GM21515 (cell line): ENCODE measurements around the gene LCMT2.

Source experiments
- ATAC-seq: cut with Tn5 transposase; IDR thresholded peaks from one replicate; pipeline ENCODE4 v1.9.1; 2021; ENCODE audit not compliant: unreplicated experiment

Gene LCMT2, protein sequence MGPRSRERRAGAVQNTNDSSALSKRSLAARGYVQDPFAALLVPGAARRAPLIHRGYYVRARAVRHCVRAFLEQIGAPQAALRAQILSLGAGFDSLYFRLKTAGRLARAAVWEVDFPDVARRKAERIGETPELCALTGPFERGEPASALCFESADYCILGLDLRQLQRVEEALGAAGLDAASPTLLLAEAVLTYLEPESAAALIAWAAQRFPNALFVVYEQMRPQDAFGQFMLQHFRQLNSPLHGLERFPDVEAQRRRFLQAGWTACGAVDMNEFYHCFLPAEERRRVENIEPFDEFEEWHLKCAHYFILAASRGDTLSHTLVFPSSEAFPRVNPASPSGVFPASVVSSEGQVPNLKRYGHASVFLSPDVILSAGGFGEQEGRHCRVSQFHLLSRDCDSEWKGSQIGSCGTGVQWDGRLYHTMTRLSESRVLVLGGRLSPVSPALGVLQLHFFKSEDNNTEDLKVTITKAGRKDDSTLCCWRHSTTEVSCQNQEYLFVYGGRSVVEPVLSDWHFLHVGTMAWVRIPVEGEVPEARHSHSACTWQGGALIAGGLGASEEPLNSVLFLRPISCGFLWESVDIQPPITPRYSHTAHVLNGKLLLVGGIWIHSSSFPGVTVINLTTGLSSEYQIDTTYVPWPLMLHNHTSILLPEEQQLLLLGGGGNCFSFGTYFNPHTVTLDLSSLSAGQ

DNA sequence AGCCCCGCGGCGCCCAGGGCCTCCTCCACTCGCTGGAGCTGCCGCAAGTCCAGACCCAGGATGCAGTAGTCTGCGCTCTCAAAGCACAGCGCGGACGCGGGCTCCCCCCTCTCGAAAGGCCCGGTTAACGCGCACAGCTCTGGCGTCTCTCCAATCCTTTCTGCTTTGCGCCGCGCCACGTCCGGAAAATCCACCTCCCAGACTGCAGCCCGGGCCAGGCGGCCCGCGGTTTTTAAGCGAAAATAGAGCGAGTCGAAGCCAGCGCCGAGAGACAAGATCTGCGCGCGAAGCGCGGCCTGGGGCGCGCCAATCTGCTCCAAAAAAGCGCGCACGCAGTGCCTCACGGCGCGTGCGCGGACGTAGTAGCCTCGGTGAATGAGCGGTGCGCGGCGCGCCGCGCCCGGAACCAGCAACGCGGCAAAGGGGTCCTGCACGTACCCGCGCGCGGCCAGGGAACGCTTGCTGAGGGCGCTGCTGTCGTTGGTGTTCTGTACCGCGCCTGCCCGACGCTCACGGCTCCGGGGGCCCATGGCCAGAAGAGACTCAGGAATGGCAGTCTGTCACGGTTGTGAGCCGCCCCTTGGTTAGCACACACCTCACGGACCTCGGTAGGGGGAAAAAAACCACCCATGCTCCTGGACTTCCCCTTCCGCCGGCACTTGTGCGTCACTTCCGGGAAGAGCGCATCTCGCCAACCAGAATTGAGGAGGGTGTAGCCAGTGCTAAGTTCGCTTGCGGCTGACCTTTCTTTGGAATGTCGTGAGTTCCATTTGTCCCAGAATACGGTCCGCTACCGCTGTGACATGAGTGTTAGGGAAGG lies at the start of gene LCMT2:
Gene LCMT2, minus strand, starts transcription at position 614 of the 820 bp plus-strand sequence. Its CDS starts 84 bp downstream, at position 530.
- ATAC-seq = peak; percentile 76

DNA sequence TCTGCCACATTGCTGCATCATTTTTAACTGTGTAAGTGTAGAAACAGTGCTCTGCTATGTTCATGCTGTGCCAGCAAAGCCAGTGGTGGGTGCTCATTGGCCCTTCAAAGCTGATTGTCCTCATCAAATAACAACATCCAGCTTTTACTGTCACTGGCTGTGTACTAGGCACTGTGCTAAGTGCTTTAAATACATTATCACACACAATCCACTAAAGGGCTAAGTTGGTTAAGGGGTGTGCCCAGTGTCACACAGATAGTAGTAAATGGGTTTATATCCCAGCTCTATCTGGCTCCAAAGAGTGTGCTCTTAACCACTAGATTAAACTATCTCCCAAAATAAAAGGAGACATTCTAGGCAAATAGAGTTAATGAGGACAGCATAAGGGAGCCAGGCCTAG lies 48.2 kb upstream of the LCMT2 start:
- no peak for ATAC-seq

DNA sequence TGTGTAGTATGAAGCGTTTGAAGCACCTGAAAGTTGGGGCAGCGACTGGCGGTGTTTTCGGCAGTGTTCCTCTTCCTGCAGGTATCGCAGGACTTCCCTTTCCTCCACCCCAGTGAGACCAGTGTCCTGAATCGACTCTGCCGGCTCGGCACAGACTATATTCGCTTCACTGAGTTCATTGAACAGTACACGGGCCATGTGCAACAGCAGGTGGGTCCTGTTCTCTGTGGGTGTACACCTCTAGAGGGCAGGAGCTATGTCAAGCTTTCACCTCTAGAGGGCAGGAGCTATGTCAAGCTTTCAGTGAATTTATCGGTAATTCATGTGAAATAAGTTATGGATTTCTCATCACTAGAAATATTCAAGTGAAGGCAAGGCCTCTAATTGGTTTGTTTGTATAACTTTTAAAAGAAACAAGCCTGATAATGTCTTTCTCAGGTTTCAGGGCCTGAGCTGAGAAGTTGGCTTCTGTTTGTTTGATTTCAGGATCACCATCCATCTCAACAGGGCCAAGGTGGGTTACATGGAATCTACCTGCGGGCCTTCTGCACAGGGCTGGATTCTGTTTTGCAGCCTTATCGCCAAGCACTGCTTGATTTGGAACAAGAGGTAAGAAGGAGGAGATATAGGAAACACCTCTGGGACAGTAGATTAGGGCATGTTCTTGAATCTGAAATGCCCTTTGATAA lies 45.8 kb upstream of the LCMT2 start:
- ATAC-seq = no peak

DNA sequence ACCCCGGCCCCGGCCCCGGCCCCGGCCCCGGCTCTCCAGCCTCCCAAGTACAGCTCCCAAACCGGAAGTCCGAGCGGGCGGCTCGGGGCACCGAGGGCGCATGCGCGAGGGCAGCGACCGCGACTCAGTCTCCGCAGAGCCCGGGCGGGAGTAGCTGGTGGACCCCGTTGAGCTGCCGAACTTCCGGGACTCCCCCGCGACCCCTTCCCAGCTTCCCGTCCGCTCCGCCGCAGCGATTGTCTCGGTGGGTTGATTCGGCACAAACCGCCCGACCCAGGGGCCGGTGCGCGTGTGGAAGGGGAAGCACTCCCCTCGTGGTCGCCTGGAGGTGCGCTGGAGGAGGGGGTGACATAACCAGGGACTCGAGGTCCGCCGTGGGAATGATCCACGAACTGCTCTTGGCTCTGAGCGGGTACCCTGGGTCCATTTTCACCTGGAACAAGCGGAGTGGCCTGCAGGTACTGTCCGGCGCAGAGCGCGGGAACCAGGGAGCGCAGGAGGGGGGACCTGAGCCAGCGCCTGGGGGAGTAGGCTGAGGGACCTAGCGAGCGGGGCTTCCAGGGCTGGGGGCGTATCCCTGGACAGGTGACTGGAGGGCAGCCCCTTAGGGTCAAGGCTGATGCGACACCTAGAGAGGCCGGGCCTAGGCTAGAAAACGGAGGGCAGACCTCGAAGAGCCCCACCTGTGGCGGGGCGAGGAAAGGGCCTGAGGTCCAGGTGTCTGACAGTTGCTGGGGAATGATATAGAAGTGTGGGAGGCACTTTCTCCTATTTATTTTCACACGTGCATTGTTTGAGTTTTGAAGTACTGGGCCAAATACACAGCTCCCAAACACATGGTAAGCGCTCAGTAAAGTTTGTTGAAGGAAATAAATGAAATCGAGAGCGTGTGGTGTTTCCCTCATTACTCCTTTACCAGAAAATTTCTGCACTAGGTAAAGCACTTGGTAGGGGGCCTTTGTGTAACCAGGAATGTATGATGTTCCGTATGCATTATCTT lies 40.9 kb upstream of the LCMT2 start, which contains the start of the genes TUBGCP4 and ZSCAN29:
Gene TUBGCP4, plus strand, starts transcription at position 127 of the 1,000 bp plus-strand sequence. Its CDS starts 254 bp downstream, at position 381.
Gene ZSCAN29, minus strand, starts transcription at position 69 of the 1,000 bp plus-strand sequence. CDS start 1,130 bp downstream, outside the sequence.
- ATAC-seq = peak; percentile 83

DNA sequence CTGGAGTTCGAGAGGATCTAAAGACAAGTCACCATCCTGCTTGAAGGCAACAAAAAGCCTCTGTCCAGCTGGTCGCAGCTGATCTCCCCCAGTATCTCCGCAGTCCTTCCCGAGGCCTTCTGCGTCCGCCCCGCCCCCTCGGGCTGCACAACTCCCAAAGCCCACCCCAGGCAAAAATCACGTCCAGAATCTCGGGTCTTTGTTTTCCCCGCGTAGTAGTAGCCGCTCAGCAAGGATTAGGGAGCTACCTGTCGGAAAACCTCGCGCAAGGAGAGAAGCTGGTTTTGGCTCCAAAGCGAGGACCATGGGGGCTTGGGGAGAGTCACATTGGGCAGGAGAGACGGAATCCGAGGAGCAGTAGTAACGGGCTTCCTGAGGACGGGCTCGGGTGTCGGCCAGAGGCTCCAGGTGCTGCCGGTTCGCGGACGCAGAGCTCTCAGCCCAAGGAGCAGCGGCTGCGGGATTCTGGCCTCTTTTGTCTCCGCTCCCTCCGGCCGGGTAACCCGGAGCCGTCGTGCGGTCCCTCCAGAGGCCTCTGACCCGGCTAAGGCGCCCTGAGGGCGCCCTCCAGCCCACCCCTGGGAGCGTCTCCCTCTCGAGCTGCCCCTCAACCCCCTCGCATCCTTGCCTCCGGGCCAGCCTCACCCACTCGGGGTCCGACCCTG lies 40.1 kb upstream of the LCMT2 start:
- peak; percentile 34 for ATAC-seq

DNA sequence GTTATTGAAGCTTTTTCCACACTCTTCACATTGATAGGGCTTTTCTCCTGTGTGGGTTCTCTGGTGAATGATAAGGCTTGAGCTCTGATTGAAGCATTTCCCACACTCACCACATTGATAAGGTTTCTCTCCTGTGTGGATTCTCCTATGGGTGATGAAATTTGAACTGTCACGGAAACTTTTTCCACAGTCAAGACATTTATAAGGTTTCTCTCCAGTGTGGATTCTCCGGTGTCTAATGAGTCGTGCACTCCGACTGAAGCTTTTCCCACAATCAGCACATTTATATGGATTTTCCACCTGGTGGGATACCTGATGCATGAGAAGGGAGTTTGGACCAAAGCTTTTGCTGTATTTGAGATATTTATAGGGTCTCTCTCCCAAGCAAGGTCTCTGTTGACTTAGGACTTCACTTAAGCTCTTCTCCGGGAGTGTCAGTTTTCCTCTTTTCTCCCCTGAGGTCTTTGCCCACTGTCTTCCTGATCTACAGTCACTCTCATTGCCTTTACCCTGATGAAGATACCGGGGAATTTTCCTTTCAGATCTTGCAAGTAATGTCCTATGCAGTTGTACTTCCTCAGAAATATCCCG lies 31.0 kb upstream of the LCMT2 start:
- ATAC-seq = no peak

DNA sequence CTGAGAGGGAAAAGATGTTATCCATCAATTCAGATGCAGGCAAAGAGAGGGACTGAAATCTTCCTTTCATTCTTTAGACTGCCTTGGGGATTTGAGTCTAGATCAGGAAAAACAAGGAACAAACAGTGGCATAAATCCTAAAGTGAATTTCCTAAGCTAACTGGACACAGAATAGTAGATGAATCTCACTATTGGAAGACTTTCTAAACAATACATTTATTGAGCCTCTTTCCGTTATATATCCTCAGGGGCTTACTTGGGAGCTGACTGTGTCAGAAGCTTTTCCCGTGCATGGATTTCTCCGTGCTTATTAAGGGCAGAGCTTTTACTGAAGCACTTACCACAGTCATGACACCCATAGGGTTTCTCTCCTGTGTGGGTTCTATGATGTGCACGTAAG lies 30.4 kb upstream of the LCMT2 start:
- no peak for ATAC-seq

DNA sequence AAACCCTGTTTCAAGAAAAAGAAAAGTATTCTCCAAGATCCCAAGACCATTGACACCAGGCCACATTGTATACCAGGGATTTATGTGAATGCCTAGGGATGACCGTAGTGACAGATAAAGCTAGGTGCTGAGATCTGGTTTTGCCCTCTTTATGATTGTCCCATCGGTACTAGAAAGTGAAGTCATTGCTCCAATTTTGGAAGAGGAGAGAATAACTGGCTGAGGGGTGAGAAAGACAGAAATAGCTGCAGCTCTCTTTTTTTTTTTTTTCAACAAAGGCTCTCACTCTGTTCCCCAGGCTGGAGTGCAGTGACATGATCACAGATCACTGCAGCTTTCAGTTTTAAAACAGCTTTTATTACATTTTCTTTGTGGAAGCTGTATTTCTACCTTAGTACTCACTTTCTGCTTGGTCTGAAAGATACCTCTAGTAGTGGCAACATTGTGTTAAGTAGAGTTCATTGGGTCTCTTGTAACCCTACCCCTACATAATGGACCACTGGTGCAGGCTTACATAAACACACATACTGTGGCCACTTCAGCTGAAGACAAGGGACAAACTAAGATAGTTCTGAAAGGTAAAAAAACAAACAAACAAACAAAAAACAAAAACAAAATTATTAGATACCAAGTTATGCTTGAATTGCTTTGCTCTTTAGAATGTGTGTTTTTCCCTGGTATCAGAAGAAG lies 22.5 kb upstream of the LCMT2 start:
- no peak for ATAC-seq

DNA sequence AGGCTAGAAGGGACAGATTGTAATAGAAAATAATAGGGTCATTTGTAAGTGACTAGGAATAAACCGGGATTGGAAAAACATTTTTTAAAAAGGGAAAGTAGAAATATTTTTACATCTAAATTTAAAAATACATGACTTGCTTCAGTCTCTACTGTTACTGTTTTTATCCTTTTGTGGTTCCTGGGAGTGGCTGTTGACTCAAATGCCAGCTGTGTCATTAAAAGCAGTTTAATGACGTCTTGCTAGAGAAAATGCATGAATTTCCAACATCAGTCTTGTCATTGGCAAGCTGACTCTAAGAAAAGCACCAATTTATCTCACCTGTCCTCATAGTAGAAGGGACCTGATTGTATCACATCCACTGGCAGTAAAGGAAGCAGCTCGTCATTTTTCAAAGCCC lies 16.7 kb upstream of the LCMT2 start:
- no peak for ATAC-seq

DNA sequence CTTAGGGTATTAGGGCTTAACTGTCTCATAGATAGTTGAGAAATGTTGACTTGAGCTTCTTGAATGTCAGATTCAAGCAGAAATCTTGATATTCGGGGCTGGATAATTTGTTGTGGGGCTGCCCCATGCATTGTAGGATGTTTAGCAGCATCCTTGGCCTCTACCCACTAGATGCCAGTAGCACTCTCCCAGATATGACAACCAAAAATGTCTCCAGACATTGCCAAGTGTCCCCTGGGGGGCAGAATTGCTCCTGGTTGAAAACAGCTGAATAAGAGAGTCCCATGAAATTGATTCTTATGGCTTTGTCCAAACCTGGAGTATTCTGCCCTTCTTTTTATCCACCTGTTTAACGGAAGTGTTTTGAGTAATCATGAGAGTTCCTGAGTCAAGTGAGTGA lies 15.9 kb upstream of the LCMT2 start:
- no peak for ATAC-seq

DNA sequence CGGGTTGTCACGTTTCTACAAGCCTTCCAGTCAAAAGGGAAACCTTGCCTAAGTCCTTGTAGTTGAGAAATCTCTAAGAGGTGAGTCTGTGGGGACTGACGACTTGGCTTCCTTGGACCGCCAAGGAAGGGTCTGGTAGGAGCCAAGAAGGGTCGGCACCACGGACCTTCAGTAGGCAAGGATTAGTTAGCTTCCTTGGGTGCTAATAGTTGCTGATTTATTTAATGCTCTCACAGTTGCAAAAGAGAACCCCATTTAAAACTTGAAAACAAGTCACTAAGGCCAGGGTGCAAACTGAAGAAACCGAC lies 361 bp upstream of the LCMT2 start:
- peak; percentile 31 for ATAC-seq

DNA sequence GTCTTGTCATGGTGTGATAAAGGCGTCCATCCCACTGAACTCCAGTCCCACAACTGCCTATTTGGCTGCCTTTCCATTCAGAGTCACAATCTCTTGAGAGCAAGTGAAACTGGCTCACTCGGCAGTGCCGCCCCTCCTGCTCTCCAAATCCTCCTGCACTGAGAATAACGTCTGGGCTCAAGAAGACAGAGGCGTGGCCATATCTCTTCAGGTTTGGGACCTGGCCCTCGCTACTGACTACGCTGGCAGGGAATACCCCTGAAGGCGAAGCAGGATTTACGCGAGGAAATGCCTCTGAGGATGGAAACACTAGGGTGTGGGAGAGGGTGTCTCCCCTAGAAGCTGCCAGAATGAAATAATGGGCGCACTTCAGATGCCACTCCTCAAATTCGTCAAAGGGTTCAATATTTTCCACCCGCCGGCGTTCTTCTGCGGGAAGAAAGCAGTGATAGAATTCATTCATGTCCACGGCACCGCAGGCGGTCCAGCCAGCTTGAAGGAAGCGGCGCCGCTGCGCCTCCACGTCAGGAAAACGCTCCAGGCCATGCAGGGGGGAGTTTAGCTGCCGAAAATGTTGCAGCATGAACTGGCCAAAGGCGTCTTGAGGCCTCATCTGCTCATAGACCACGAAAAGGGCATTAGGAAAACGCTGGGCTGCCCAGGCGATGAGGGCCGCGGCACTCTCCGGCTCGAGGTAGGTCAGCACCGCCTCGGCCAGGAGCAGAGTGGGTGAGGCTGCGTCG lies 985 bp downstream of the LCMT2 start:
- ATAC-seq = no peak

DNA sequence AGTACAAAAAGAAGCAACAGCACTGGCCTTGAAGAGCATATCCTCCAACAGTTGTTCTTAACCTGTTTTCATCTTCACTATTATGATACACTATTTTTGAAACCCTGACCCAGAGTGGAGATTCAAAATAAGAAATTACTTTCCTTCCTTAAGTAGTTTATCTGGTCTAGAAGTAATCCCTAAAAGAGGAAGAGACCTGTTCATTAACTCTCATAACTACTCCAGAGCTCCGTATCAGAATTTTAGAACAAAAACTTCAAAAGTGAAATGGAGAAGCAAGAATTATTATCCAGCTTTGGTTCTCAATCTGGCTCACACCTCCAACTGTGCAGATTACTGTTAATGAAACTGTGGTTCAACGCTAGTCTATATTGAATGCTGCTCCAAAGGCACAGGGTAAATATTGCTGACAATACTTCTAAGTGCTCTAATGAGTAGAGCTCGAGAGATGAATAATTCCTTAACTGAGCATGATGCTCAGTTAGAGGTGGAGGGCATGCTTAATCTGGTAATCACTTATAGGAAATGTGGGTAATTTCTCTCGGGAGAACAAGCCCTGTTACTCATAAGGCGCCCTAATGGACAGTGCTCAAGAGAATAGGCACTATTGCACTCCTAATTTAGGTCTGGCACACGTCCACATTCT lies 5.2 kb downstream of the LCMT2 start:
- no peak for ATAC-seq

DNA sequence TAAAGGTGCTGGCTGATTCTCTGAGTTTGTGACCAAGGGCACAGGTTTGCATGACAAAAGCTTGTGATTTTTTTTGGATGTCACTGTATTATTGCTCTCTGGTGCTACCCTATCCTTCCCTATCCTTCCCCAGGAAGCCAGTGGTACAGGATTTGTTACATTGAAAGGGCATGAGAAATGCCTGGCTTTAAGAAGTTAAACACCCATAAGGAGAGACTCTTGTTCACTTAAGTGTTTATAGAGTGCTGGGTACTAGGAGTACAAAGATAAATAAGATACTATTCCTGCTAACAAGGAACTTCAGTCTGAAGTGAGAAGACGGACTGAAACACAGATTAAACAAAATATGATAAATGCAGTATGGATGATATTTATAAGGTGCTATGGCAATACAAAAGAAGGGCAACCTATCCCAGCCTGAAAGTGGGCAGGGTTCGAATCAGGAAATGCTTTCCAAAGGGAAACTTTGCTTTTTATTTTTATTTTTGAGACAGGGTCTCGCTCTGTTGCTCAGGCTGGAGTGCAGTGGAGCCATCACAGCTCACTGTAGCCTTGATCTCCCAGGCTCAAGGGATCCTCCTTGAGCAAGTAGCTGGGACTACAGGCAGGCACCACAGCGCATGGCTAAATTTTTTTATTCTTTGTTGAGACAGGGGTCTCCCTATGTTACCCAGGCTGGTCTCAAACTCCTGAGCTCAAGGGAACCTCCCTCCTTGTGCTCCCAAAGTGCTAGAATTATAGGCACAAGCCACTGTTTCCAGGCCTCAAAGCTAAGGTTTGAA lies 11.2 kb downstream of the LCMT2 start:
- no peak for ATAC-seq

DNA sequence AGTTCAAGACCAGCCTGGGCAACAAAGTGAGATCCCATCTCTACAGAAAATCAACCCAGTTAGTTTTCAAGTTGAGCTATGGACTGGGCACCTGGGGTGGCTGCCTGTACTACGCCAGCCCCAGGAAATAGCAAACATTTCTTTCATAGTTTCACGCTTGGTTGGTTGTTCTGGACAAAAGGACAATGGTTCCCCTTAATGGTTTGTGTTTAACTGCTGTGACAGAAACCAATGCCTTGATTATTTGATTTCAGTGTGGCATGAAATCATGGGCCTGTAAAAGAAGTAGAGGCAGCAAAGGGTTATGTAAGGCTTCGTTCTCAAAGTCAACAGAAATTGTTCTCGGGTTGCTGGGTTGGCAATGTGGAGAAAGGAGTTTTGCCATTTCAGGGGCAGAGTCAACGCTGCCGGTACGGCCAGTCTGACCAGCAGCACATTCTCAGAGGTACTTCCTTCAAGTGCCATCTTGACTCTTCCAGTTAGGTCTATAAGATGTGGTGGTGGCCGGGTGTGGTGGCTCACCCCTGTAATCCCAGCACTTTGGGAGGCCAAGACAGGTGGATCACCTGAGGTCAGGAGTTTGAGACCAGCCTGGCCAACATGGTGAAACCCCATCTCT lies 12.7 kb downstream of the LCMT2 start:
- no peak for ATAC-seq

DNA sequence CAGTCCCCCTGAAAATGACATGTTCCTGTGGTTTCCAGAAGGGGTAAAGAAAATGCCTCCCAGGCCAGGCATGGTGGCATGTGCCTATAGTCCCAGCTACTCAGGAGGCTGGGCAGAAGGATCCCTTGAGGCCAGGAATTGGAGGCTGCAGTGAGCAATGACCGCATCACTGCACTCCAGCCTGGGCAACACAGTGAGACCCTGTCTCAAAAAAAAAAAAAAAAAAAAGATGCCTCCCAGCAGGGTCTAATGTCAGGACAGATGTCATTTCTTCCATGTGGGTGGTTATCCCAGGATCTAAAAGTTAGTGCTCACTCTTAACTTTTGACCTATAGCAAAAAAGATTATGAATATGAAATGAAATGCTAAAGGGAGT lies 13.4 kb downstream of the LCMT2 start:
- ATAC-seq = no peak
